HG03520 (cell line): ENCODE results near the gene CNTN4.

Experiments
- ATAC-seq: cut with Tn5 transposase; IDR thresholded peaks from one replicate; pipeline ENCODE4 v1.9.1; 2021; ENCODE audit warnings: mild to moderate bottlenecking, moderate library complexity; ENCODE audit not compliant: unreplicated experiment

The CNTN4 gene

DNA sequence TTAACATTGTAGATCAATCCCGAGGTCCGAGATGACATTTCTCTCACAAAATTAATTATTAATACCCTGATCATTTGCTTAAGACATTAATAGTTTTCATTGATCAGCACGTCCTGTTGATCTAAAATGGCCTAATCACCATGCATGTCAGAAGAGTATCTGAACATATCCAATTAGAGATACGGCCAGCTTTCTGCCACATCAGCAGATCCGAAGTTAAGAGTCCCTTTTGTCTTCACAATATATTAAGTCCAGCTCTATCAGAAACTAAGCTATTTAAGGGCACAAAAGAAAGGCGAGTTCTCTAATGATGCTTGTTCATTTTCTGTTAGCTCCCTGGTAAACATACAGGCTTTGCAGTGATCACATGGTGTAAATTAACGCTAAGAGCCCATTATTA is 470.3 kb downstream of the CNTN4 start:
- ATAC-seq = no peak

DNA sequence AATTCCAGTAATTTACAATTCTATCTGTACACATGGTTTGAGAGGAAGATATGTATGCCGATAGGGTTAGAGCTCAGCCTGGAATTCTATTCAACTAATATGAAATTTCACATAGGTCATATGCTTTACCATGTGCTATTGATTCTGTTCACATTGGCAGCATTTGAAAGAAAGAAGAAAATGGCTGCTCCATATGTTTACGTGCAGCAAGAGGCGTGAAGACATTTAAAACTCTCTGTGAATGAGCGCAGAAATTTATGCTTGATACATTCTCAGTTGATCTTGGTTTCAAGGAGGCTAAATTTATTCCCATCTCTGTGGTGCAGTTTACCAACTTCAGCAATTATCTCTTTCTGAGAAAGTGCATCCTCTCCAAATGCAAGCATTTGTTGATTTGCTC is 478.9 kb downstream of the CNTN4 start:
- ATAC-seq = no peak

DNA sequence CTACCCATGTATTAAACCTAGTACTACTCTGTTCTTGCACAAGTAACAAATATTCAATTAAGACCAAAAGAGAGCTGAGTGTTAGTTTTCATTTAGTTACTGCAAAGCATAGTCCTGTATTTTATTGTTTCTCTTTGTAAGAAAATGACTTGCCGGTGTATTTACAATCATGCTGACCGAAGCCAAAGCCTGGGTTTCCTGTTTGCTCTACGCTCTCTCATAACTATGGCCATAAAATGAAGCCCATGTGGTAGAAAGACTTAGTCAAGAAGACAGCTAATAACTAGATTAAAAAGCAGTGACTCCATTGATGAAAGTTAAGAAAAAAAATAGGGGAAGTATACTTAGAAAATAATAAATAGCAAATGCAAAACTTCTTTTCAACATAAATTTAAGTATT is 479.9 kb downstream of the CNTN4 start:
- no peak for ATAC-seq

DNA sequence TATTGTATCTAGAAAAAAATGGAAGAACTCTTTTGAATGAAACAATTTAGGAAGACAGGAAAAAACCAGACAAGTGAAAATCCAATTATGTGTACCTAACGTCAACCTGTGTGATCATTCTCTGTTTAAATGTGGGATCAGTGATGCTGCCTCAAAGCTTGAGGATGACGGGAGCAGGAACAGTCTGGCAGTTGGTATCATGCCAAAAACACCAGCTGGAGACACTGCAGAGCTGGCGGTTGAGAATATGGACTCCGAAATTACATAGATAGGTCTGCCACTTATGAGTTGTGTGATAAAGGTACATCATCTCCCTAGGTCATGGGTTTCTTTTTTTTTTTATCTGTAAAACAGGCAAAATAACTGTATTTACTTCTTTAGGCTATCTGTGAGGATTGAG is 480.5 kb downstream of the CNTN4 start:
- no peak for ATAC-seq

DNA sequence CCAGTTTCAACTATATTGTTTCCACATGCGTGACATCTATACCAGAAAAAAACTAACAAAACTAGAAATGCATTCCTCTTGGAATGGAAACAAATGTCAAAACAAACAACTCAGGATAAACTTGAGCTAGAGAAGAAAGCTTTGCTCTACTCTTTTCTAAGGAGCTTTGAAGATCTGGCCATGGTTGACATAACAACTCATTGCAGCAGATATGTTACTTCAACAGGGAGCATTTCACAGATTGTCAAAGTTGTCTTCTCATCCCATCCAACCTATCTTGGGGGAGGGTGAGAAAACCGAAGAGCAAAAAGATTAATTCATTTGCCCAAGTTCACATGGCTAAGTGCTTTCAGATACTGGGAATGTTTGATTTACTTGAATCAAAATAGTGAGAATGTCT is 484.4 kb downstream of the CNTN4 start:
- no peak for ATAC-seq

DNA sequence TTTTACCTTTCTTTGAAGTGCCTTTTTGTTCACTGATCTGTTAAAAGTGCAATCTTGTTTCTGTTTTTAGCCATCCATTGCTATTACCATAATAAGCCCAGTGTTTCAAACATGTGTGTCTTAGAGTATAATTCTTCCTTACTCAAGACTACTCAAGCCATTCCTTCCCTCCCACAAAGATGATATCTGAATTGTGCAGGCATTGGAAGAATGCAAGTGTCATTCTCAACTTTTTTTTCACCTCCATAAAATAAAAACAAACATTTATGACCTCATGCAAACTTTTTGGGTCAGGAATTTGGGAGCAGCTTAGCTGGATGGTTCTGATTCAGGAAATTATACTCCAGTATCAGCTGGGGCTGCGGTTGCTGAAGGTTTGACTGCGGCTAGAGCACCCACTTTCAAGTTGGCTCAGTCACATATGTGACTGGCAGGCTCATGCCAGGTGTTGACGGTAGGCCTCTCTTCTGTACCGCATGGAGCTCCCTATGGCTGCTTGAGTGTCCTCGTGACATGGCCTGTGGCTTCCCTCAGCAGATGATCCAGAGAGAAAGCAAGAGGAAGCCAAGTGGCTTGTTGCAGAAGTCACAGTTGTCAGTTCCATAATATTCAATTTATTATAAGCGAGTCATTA is 490.8 kb downstream of the CNTN4 start:
- ATAC-seq = no peak

DNA sequence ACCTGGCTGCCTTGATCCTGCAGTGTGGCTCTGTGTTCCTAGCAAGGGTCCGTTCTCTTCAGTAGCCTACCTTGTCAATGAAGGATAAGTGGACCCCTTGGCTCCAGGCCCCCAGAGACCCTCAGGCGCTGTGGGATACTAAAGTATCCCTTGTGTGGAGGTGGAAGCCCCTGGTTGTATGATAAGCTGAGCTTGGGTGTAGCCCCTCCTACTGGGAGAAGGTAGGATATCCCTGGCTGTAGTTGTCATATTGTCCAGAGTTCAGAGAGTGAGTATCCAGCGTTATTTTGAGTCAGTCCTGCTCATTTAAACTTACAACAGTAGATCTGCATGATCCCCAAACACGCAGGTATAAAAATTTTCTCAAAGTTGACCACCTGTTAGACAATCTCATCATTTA is 496.8 kb downstream of the CNTN4 start:
- ATAC-seq = no peak

DNA sequence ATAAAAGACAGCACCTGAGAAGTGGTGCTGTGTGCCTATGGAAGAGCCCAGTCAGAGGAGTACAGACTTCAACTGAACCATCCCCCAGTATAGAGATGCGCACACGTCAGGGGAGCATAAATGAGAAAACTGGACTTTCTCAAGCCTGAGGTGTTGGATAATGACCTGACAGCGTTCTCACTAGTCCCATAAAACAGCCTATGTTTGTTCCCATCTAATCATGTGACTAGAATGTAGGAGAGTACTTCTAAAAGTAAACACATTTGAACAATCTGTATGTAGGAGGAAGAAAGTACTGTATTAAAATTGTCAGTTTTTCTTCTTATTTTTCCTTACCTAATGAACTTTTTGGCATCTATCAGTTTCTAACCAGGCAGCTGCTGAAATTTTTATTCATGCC is 498.9 kb downstream of the CNTN4 start:
- no peak for ATAC-seq

DNA sequence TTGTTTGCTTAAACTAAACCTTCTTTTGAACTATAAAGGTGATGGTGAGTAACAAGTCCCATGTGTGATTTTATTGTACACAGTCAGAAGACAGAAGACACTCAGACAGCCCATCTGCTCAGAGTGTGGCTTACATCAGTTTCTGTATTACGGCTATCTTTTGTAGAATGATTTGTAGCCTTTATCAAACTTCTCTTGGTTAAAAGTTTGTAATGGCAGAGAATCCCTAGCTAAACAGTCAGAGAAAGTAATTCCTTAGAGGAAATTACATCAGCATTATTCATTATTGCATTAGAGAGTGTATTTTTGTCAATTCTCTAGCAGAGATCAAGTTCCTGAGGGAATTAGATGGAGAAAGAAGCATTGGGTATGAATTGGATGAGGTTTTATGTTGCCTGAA is 500.8 kb downstream of the CNTN4 start:
- no peak for ATAC-seq

DNA sequence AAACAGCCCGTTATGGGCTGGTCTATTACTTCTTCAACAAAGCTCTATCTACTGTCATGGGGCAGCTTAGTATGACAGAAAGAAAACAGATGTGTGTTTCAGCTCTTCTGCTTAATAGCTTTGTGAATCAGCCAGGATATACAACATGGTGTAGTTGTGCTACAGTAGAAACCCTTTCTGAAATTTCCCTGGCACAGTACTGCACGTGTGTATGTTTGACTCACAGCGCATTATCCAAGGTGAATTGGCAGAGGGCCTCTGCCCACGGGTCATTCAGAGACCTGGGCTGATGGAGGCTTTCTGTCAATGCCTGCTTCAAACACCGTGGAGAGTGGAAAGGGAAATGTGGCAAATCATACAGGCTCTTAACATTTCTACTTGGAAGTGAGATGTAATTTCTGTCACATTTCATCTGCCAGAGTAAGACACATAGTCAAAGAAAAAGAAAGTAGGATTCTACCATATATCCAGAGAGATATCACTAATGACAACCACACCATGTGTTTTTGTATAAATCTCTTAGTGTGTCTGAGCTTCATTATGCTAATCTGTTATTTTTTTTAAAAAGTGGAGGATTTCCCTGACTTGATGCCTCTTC is 505.1 kb downstream of the CNTN4 start:
- no peak for ATAC-seq

DNA sequence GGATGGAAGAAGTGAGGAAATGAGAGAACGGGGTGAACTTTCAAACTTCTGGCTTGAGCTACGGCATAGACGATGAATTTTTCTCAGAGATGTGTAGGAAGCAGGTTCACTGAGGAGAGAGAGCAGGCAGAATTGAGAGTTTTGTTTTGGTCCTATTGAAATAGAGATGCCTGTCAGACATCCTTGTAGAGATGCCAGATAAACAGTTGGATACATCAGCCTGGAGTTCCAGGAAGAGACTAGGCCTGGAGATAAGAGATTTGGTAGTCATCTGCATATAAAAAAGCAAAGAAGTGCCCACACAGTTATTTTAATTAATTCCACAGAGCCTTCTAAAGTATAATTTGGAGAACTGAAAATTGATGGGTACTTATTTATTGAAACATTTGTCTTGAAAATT is 515.9 kb downstream of the CNTN4 start:
- no peak for ATAC-seq

DNA sequence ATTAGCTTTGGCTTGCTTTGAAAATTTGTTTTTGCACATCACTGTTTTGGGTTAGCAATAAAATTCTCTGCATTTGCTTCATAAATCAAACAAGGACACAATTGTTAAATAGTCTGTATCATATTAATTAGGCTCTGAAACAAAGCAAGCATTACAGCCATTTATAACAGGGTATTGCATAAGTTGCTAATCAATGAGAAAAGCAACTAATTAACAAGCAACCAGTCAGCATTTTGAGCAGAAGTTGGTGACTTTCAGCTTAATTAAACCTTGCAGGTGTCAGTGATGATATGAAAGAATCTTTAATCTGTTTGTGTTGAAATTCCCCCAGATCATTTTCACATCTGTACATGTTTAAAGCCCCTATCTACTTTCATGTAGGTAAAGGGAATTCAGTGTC is 516.4 kb downstream of the CNTN4 start:
- no peak for ATAC-seq

DNA sequence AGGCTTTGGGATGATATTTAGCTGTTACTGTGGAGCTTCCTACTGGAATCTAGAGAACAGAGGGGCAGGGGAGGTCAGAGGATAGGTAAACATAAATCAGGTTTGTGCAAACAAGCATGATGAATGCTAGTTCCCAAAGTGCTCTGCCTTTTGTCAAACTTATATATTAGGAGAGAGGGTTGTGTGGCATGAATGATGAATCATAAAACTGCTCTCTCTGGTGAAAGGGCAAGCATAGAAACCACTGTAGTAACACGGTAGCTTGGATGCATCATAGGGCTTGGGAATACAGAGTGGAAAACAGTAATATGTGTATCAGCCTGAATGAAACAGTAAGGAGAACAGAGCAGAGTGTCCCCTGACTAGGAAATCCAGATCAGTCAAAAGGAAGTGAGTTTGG is 524.8 kb downstream of the CNTN4 start:
- no peak for ATAC-seq

DNA sequence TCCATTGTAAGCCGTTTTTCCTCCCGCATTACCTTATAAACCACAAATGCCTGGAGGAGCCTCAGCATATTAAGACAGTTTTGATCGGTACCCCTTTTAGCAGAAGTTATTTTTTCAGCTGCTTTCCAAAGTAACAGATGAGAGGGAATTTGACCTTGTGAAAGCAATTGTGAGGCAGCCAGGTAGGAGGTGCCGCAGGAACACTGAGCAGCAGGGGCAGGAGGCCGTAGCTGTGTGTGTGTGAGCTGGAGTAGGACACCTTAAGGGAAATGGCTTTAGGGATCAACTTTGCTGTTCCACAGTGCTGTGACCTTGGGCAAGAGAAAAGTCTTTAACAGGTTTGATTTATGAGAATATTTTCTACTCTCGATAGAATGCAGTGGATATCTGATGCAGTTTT is 529.5 kb downstream of the CNTN4 start:
- ATAC-seq = no peak

DNA sequence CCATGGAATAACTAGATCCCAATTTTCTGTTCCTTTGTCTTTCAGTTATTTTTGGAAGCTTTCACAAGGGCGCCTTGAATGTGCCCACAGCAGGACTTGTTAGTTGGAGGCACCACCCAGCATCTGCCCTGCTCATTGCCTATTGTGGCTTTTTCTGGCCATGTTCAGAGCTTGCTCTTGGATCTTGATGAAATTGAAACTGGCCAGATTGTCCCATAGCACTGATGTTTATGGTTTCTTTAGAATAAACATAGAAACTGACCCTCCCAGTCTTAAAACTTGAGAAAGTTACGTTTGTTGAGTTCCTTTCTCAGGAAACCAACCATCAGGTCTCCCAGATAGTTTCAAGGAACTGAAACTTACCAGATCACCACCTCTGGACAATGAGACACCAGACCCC is 536.8 kb downstream of the CNTN4 start:
- ATAC-seq = no peak

DNA sequence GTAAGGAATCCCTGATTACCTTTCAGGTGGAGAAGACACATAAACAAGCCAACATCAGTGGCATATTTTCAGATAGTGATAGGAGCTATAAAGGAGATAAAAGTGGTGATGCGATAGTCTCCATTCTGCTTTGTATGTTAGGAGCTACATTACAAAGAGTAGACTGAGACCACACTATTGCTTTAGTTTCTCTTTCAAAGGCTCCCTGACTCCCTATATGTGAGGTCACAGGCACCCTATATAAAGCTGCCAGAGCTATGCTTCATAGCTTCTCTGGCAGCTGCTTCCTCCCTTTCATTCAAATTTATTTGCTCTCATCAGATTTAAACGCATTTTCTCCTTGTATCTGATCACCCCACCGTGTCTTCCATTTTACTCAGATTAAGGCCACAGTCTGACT is 544.9 kb downstream of the CNTN4 start:
- ATAC-seq = no peak

DNA sequence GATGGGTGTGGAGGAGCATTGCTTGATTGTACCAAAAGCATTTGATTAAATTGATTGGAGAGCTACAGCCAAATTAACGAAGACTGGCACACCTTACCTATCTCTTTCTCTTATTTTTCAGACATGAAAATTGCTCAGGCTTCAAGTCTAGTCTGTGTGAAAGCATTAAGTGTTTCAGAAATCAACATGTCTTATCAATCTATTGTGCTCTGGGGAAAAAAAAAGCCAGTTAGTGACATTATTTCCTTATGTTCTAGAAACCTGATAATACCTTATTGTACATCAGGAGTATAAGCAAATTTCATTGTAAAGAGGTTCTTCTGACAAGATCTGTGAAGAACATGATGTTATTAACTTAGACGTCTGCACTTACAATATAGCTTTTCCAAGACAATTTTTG is 546.3 kb downstream of the CNTN4 start:
- ATAC-seq = no peak

DNA sequence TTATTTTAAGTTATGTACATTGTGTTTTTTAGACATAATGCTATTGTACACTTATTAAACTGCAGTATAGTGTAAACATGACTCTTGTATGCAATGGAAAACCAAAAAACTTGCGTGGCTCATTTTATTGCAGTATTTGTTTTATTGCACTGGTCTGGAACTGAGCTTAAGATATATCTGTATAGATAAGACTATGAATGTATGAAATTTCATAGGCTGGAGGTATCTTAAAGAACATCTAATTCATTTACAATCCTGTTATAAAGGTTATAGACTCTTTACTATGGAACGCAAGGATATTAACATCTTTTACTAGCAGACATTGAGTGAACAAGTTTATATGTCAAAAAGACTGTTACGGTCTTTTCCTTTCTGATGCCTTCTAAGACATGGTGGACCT is 552.1 kb downstream of the CNTN4 start:
- ATAC-seq = no peak

DNA sequence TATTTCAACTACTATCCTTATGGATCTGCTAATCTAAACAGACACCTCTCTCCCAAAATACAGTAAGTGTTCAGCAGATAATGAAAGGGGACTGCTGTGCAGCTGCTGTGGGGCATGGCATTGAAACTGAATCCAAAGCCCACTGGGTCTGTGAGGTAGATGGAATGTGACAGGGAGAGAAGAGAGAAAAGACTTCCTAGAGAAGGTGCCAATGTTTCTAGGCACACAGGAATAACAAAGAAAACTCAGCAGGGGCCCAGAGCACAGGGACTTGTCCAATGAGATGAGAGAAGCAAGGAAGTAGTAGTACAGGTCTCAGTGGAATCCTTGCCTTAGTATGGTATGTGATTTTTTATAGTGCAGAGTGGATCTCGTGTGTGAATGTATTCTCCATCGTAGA is 553.7 kb downstream of the CNTN4 start:
- no peak for ATAC-seq

DNA sequence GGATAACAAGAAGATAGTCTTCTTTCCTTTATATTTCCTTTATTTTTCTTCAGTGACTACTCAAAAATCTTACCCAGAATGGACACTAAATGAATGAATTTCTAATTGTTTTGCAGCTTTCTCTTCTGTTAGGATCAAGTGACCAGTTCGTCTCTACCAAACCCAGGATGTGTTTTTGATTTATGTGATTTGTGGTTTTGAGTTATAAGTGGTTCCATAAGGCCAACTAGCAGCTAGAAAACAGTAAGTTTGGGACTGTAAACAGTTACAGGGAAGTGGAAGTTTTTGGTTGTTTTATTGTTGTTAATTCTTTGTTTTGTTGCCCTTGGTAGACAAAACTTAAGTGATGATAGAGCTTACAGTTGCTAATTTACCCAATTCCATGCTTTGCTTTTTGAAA is 555.0 kb downstream of the CNTN4 start:
- ATAC-seq = no peak

DNA sequence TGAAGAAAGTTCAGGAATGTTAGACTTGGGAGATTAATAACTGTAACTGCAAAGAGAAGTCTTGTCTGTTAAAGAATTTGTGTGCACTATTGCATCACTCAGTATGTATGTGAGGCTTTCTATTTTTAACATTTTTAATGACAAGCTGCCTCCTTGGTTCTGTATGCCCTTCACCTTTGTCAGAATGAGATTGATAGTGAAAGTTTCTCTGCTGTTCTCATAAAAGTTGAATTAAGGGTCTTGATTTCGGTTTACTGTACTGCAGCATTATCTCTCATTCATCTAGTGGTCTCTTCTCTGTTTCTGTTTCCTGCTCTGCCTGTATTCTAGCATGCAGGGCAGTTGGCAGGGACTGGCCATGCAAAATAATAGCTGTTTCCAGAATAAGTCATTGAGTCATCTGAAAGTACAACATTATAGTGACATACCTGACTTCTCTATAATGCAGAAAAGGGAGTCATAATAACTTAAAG is 556.6 kb downstream of the CNTN4 start:
- ATAC-seq = no peak

DNA sequence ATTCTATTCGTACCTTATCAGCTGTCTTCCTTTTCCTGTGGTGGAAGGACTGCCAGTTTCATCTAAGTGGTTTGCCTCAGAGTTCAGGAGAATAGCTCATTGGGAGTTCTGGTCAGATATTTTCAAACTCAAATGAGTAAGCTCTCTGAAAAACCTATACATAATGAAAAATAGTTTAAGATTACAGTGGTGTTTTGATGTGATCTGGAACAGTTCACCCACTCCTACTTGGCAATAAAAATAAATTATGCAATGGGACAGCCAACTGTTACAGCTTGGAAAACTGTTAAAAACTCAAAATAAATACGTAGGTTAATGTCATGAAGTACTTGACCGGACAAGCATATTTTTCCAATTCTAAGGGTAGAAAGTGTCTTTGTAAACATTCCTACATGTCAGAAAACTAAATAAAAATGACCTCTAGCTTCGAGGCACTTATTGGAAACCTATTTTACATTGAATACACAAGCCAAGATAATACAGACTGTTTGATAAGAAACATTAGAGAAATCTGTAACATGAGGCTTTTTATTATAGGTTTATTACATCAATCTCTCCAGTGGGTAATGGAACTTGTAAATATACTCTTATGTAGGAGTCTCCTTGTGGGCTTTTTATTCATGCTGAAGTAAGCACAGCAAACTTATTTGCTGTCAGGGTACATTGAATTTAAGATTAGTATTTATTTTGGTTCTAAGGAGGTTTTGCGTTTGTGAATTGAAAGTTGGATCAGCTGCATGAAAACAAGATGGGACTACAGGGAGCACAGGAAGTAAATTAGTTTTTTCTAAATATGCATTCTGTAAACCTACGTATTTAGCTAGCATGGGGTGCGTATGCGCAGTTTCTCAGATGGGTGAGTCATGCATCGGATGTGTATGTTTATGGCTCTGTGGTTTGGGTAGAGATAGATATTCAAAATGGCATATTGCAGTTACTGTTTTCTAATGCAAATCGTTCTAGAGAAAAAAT is 558.4 kb downstream of the CNTN4 start:
- ATAC-seq = no peak
